Stimulated activated CD8-positive, alpha-beta memory T cell treated with anti-CD3 and anti-CD28 coated beads, Interleukin-12 subunit alpha, Interleukin-12 subunit beta, amount 100 ng/mL, for 24 hours (primary cell): ENCODE measurements around the gene OPA3.

Source experiments
- DNase-seq: peaks from one replicate; pipeline ENCODE4 v3.0.0-alpha.2; 2020; ENCODE audit errors: extremely low read depth

OPA3 gene

DNA sequence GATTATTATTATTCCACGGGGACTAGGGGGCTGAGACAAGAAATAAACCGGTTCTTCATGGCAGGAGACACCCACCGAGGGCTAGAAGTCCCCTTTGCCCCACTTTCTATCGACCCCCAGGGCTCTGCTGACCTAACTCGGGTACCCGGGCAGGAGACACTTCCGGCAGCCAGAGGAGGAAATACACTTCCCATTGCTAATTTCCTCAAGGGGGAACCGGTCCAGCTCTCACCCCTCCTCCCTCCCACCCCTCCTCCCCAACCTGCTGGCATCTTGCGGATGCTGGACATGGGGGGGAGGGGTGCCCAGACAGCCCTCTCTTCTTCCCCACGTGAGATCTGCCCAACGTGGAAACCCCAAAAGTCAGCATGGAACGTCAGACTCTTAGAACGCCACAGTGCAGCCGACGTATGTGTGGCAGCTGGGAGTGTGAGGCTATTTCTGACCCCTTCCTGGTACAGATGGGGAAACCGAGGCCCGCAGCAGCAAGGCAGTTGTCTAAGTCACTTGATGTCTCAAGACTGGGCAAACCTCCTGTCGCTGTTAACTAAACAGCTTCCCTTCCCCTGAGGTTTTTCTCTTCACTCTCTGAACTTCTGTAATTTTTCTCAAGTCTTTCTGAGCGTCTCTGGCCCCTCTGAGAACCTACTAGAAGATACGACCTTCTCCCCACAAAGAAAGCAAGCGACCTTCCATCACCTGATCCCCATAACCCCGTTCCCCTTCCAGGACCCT, 13.8 kb upstream of the OPA3 start:
- DNase-seq = no peak

DNA sequence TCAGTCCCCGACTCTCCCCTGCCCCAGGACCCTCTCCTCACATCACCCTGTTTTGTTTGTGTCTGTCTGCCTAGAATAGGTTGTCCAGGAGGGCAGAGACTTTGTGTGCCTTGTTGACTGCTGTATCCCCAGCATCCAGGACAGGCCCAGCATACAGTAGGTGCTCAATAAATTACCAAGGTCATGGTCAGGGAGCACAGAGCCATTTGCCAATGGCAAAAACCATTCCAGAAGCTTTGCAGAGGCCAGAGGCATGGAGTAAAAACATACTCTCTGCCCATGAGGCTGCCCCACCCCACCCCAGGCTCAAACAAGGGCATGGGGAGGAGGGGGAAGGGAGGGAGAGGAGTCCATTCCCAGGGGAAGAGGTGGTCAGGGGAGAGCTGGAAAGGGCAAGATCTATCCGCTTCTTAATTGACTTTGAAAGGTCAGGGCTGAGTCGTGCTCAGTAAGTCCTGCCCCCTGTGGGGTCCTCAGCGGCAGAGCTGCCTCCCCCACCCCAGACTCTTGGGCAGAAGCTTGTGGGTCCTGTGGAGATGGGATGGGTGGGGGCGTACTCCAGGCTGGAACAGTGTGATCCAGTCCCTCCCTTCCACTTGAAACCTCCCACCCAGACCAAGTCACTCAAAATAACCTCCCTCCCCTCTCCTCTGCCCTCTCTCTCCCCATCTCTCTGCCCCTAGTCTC, 13.0 kb upstream of the OPA3 start:
- DNase-seq = no peak

DNA sequence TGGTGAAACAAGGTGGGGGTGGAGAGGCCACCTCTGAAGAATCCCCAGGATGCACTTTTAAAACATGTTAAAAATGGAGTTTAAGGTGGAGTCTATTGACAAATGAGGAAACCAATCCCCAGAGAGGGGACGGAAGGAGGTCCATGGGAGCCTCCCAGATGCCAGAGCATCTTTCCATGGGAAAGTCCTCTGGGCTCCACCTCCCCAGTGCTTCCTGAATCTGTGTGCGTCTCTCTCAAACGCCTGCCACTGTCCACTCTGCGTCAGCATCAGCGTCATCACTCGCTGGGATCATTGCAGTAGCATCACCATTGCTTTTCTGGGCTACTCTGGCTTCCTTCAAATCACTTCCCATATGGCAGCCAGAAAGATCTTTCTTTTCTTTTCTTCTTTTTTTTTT, 11.2 kb upstream of the OPA3 start:
- no peak for DNase-seq

DNA sequence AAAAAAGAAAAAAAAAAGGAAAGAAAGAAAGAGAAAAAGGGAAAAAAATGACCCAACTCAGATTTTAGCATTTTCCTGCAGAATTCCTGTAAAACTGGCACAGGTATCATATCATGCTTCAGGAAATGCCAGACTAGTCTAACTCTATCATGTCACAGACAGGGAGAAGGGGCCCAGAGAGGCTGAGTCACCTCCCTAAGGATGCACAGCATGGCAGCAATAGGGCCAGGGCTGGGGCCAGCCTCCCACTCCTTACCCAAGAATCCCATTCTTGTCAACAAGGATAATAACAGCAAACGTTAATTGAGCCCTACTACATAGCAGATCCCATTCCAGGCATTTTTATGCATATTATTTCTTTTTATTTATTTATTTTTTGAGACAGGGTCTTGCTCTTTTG, 8.9 kb upstream of the OPA3 start:
- DNase-seq = no peak

DNA sequence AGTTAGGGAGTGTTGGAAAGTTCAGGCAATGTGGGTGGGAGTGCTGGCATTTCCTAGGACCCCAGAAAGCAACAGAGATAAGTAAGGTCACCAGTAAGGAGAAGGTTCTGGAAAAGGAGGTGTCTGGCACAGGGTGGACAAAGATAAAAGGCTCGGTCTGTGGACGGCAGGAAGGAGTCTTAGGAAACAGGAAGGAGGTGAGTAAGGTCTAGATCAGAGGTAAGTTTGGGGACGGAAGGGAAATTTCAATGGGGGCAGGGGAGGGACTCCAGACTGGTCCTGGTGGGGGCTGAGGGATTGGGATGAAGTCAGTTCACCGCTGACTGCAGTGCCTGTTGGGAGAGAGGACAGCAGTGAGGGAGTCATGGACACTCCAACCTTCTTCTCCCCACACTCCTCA, 7.8 kb upstream of the OPA3 start:
- DNase-seq = no peak

DNA sequence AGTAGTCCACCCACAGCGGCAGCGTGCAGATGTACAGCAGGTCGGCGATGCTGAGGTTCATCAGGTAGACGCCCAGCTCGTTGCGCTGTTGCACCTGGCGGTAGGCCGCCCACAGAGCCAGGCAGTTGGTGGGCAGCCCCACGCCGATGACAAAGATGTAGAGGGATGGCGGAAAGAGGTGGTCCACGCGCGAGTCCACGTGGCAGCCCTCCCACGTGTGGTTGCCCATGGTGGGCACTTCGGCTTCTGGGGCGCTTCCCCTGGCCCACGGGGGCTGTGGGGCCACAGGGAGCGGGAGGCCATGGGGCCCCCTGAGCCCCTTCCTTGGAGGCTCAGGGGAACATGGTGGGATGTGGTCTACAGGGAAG, 7.0 kb upstream of the OPA3 start:
- DNase-seq = no peak

DNA sequence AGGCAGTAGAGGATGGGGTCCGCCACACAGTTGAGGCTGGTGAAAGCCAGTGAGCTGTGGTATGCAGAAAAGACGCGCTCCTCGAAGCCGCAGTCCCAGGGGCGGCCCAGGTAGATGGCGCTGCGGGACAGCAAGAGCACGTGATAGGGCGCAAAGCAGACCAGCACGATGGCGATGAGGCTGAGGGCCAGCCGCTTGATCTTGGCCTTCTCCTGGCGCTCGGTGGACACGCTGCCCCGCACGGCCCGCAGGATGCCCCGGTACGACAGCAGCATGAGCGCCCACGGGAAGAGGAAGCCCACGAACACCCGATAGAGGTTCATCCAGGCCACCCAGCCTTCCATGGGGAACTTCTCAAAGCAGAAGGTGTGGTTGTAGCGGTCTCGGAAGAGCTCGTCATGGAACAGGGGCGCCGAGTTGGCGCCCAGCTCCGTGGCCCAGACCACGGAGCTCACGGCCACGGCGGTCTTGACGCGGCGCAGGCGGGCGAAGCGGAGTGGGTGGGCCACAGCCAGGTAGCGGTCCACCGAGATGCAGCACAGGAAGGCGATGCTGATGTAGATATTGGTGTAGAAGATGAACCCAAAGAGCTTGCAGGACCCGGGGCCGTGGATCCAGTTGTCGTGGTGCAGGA, 6.5 kb upstream of the OPA3 start:
- no peak for DNase-seq

DNA sequence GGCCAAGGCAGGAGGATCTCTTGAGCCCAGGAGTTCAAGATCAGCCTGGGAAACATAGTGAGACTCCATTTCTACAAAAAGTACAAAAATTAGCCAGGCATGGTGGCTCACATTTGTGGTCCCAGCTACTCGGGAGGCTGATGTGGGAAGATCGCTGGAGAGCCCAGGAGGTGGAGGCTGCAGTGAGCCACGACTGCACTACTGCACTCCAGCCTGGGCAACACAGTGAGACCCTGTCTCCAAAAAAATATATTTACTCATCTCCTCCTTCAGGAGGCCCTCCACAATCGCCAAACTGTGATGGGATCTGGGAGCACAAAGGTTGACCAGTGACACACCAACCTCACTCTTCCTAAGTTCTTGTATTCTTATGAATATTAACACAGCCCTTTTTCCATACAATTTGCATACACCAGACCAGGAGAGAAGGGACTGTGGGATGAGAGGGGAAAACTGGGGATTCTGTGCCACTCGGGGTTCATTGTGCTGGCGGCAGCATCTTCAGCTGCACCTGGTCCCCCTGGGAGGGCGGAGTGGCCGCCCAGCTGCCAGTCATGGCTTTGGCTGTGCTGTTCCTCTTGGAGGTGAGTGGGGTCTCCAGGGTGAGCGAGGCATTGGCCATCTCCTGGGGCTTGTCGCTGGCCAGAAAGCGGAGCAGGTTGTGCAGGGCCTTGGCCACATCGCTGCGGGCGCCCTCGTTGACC, 5.8 kb upstream of the OPA3 start:
- DNase-seq = no peak

DNA sequence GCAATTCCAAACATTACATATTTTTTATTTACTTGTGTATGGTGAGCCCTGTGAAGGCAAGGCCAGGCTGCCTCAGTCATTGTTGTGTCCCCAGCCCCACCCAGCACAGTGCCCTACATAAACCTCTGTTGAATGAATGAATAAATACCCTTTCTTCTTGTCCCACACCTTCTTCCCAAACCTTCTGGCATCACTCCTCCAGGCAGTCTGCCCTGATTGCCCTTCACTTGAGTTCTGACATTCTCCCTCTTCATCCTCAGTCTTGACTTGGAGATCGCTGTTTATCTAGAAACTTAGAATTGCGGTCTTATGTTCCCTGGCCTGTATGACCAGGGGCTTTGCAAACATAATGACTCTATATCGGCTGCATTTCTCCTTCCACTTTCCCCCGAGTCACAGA, 5.2 kb upstream of the OPA3 start:
- no peak for DNase-seq

DNA sequence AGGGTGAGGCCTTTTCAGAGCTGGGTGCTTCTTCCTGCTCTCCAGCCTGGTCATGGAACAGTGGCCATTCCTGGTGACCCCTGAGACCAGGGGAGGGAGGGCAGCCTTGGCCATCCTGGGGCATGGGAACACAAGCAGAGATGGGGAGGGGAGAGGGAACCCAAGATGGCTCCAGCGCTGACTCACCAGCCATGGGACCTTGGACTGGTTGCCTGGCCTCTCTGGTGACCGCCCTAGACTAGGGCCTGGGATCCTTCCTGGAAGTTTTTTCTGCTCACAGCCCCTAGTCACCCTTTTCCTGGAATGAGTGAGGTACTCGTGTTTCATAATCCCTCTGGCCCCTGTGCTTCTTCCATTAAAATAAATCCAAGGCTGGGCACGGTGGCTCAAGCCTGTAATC, 3.3 kb upstream of the OPA3 start:
- DNase-seq = no peak

DNA sequence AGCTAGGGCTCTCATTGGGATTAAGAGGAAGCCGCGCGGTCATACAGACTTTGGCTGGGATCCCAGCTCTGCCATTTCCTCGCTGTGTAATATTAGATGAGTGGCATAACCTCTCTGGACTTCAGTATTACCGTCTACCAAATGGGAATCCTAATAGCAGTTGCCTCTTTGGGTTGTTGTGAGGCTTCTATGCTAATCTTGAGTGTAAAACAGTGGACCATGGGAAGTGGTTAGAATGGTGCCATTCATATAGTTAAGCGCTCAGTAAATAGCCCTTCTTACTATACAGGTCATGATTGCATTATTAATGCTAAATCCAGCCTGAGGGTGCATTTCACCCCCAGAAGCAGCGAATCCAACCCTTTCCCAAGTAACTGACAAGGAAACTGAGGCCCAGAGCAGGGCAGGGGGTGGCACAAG, 566 bp upstream of the OPA3 start:
- DNase-seq = no peak

DNA sequence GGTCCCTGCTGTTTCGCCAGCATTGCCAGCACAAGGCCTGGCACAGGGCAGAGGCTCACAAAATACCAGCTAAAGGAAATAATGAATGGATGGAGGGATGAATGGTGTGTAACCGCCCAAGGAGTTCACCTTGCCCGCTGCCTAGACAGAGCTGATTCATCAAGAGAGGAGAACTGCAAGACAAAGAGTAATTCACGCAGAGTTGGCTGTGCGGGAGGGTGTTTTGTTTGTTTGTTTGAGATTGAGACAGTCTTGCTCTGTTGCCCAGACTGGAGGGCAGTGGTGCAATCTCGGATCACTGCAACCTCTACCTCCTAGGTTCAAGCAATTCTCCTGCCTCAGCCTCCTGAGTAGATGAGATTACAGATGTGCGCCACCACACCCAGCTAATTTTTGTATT, 3.0 kb downstream of the OPA3 start:
- DNase-seq = no peak

DNA sequence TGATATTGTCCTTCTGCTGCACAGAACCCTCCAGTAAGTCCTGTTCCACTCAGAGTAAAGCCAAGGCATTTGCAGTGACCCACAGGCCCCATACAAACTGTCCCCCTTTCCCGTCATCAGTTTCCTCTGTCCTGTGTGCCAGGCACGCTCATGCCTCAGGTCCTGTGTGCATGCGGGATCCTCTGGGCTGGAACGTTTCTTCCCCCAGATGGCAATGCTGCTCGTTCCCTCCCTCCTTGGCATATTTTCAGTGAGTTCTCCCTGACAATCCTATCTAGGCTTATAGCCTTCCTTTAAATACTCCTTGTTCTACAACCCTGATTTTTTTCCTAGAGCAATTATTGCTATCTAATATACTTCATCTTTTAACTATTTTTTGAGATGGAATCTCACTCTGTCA, 5.7 kb downstream of the OPA3 start:
- no peak for DNase-seq

DNA sequence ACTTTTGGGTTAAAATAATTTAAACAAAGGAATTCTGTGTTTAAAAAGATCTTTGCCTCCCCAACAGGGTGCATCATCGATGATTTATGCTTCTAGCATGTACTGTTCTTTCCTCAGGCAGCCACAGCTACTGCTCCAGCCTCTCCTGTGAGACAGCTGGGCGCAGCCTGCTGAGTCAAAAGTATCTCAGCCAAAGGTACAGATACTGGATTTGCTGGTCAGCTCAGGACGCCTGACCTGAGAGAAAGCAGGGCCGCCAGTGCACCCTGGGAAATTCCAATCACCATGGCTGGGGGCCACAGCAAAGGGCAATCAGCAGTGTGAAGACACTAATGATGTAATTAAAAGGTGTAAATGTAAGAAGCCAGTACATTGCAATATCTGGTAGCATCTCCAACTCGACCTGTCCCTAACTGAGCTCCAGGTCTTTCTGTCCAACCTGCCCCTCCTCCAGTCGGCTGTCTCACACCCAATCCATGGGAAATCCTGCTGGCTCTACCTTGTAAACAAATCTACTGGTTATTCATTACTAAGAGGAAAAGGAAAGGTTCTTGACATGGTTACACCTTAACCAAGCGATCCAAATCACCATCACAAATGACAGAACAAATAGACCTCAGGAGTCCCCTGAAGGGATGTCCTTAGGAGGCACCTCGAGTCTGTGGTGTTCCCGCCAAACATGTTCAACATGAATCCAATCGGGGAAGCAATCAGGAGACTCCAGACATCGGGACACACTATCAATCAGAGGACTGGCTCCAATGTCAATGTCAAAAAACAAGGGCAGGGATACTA, 7.3 kb downstream of the OPA3 start:
- no peak for DNase-seq

DNA sequence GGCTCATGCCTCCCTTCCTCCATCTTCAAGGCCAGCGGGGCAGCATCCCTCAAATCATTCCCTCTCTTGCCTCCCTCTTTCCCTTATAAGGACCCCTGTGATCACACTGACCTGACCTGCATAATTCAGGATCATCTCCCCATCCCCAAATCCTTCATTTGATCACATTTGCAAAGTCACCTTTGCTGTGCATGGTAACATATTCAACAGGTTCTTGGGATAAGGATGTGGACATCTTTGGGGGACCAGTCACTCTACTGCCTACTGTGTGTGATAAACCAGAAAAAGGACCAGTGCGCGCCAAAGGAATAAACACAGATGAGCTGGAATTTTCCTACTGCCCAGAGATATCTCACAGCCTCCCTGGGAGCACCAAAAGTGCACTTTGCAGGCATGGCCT, 7.9 kb downstream of the OPA3 start:
- DNase-seq = no peak

DNA sequence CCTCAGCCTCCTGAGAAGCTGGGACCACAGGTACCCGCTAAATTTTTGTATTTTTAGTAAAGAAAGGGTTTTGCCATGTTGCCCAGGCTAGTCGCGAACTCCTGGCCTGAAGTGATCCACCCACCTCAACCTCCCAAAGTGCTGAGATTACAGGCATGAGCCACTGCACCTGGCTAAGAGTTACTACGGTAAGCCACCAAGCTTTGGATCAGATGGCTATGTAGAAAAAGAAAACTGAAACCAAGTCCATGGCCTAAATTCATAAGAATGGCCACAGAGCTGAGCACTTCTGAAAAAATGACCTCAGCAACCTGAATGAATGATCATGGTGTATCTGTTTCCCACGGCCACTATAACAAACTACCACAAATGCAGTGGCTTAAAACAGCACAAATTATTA, 9.4 kb downstream of the OPA3 start:
- no peak for DNase-seq

DNA sequence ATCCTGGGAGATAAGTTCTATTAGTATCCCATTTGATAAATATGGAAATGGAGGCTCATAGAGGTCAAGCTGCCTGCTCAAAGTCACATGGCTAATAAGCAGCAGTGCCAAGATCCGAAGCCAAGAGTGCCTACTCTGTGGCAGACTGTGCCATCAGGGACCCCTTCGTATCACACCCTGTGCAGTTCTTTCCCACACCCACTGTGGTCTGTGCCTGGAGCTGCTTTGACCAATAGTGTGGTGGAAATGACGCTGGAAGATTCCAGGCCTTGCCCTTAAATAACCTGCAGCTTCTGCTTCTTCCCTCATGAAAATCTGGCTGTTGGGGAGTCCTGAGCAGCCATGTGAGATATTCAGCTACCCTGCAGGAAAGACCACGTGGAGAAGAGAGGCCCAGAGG, 10.1 kb downstream of the OPA3 start:
- DNase-seq = no peak

DNA sequence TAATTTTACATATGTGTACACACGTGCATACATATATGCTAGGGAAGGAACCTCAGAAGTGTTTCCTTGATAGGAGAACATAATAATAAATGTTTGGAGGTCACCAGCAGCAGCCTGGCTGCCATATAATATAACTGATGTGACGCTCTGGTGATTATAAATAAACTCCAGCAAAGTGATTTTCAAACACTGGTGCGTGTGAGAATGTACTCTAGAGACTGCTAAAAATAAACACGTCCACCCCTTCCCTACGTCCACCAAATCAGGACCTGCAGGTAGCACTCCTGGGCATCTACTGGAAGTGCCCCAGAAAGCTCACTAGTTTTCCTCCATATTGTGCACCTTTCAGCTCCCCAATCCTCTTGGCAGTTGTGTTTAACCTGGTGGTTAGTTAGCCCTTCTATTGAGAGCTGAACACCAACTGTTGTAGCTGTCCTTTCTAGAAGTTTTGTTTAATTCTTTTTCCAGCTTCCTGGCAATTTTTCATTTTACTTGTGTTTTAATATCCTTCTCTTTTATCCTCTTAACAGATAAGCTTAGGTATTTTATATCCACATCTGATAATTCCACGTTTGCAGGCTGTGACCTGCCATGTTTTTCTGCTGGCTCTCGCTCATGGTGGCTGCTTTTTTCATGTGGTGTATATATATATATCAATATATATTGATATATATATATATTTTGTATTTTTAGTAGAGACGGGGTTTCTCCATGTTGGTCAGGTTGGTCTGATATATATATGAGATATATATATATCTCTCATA, 13.0 kb downstream of the OPA3 start:
- DNase-seq = no peak

DNA sequence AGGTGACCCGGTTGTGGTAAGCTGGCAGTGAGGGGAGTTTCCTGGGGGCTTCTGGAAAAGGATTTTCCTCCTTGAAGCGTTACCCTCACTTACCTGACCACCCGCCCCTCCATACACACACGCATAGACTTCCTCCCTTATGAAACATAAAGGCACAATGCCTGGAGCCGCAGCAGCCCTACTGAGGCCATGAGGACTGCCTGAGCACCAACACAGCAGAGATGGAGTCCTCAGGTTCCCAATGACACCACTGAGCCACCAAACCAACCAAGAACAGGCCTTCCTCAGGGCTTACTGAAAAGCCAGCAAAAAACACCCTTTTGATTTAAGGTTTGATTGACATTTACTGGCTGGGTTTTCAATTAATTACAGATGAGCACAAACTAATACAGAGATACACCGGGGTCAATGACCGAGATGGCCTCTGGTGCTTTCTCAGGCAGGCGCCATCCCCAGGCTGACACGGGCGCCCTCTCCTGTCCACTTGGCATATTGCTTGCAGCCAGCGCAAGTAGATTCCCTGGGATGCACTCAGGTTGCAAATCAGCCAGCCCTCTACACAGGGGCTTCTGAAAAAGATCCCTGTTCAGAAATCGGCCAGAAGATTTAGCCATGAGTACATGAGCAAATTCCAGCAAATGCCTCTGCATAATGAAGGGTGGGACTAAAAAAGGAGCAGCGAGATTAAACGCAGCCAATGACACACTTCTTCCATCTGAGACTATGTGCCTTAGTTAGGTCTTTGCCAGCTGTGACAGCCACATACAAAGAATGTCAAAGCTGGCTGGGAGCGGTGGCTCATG, 14.8 kb downstream of the OPA3 start:
- DNase-seq = peak; percentile 19

DNA sequence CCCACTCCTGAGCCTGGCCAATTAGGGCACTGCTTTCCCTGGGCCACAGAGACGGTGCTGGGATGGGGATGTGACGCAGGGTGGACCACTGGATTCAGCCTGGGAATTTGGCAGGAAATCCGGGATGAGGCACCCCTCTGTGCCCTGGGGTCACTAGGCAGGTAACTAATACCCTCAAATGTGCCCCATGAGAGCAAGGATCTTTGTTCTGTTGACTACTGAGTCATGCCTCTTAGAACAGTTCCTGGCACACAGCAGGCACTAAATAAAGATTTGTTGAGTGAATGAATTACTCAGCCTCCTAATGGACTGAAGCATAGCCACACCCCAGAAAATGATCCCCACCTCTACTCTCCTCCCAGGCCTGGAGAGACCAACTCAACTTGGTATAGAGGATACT, 15.9 kb downstream of the OPA3 start:
- DNase-seq = no peak
